PC-9 (cell line): ENCODE measurements around the gene GMDS.

ENCODE experiments used
- CTCF ChIP-seq: fragments of 200-600 bp; sonication (generic); conservative IDR thresholded peaks from 2 replicates; pipeline ENCODE4 v1.6.1; 2017; ENCODE audit warnings: mixed run types, antibody characterized with exemption, mild to moderate bottlenecking, moderate library complexity
- EZH2 ChIP-seq: fragments of 200-600 bp; sonication (generic); IDR thresholded peaks from 2 replicates; pipeline ENCODE4 v1.8.0; 2017; ENCODE audit warnings: antibody characterized with exemption, low read depth

- TF ChIP-seq CTCF (no peak), EZH2 (no peak)
These were observed 540.7 kb downstream of the GMDS start for GRCh38 chr6:1704711-1705110.
